Stomach (tissue), 4 donors: ENCODE data around the gene RBMS3.

Experiments used
- CTCF ChIP-seq, 7 experiments: fragments of 450-650 bp in 4 of 7; fragments of 200-600 bp in 3 of 7; sonication (generic) in 3 of 7; IDR thresholded peaks; one replicate each; pipeline ENCODE4 v1.5.1; 2016 to 2019; ENCODE audit warnings: antibody characterized with exemption in 7 of 7, control low read depth in 2 of 7, mild to moderate bottlenecking in 1 of 7
- EP300 ChIP-seq: sonication (generic); formaldehyde crosslinking; IDR thresholded peaks from one replicate; pipeline ENCODE4 v1.6.1; 2017; ENCODE audit warnings: antibody characterized with exemption
- POLR2AphosphoS5 ChIP-seq, 3 donors: sonication (generic); formaldehyde crosslinking; IDR thresholded peaks; one replicate each; pipeline ENCODE4 v1.6.1; 2016; ENCODE audit warnings: antibody characterized with exemption in 3 of 3

GRCh38 chr3:29438580-29438979 is 157.7 kb downstream of the RBMS3 start:
- TF ChIP-seq CTCF (IDR thresholded peaks at IDR 0.05) (no peak), EP300 (no peak), POLR2AphosphoS5 (IDR thresholded peaks at IDR 0.05) (no peak)
